ENCODE measurements around the gene RGS6.

RGS6 gene

DNA sequence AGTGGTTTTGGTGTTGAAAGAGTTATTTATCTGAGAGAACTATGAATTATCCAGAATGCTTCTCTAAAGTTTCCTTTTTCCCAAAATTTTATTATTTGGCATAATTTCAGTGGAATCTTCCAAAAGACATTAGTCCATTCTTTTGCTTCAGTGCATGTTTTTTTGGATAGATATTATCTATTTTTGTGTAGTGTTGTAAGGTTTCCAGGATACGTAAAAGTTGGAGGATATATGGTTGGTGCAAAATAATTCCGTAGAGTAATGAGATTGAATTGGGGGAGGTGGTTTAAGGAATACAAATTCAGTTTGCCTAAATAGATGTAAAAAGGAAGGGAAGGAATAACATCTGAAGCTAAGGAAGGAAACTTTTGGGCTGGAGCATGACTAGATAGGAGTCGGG, 186.6 kb downstream of the RGS6 start:
- H3K4me3 ChIP-seq (ENCODE audit: low read depth, low read length) = no peak overlapping the region
- in situ Hi-C loops (cut with HindIII; ENCODE audit: low pct_ligation_motif_present, low sequenced_read_pairs) = no loop called here
- TF ChIP-seq, protein P1, sequence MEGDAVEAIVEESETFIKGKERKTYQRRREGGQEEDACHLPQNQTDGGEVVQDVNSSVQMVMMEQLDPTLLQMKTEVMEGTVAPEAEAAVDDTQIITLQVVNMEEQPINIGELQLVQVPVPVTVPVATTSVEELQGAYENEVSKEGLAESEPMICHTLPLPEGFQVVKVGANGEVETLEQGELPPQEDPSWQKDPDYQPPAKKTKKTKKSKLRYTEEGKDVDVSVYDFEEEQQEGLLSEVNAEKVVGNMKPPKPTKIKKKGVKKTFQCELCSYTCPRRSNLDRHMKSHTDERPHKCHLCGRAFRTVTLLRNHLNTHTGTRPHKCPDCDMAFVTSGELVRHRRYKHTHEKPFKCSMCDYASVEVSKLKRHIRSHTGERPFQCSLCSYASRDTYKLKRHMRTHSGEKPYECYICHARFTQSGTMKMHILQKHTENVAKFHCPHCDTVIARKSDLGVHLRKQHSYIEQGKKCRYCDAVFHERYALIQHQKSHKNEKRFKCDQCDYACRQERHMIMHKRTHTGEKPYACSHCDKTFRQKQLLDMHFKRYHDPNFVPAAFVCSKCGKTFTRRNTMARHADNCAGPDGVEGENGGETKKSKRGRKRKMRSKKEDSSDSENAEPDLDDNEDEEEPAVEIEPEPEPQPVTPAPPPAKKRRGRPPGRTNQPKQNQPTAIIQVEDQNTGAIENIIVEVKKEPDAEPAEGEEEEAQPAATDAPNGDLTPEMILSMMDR (IDR thresholded peaks at IDR 0.05; ENCODE audit: low read depth, low read length, missing control alignments) = no peak
- no peaks in the 10 kb centered on the region for H3K27me3 ChIP-seq (replicated peaks)
- DNase-seq = no peak
- H3K36me3 ChIP-seq (replicated peaks) = no peaks in the 10 kb centered on the region
- H3K27ac ChIP-seq = no peak overlapping the region

DNA sequence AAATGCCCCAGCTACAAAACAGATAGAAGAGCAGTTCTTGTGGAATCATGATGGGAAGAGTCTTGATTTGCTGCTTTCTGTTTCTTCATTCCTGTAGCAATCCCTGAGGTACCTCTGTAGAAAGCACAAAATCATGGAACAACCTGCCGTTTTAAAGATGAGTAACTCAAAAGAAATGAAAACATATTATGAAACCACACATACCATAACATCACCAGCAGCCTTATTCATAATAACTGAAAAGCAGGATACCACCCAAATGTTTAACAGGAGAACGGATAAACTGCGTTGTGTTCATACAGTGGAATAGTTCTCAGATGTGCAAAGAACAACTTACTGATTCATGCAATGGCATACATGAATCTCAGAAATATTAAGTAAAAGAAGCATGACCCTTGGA, 188.1 kb downstream of the RGS6 start:
- no peak for DNase-seq
- in situ Hi-C loops (cut with HindIII; ENCODE audit: low pct_ligation_motif_present, low sequenced_read_pairs) = no loop called here
- no peak overlapping the region for H3K4me3 ChIP-seq (ENCODE audit: low read depth, low read length)
- TF ChIP-seq, protein P1 (IDR thresholded peaks at IDR 0.05; ENCODE audit: low read depth, low read length, missing control alignments) = no peak
- no peaks in the 10 kb centered on the region for H3K27me3 ChIP-seq (replicated peaks)
- H3K36me3 ChIP-seq (replicated peaks) = no peaks in the 10 kb centered on the region
- no peak overlapping the region for H3K27ac ChIP-seq

DNA sequence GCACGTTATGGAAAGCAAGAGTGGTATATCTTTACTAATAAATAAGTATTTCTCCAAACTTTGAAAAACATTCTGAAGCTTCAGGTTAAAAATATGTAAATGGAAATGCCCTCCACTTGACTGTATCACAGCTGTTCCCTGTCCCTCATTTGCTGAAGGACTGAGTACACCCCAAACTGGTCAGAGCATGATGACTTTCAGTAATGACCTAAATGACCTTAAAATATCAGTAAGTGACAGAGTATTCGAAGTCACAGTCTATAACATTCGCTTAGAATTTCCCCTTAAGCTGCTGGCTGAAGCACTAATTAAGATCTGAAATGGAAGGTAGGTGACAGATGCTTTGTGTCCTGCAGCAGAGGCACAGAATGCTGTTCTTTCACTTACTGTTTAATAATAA, 191.5 kb downstream of the RGS6 start:
- Histone ChIP-seq H3K4me3 (ENCODE audit: low read depth, low read length) (no peak overlapping the region), H3K27ac (no peak overlapping the region), H3K36me3 (replicated peaks) (no peaks in the 10 kb centered on the region), H3K27me3 (replicated peaks) (no peaks in the 10 kb centered on the region)
- TF ChIP-seq, protein P1 (IDR thresholded peaks at IDR 0.05; ENCODE audit: low read depth, low read length, missing control alignments) = no peak
- DNase-seq = no peak
- in situ Hi-C loops (cut with HindIII; ENCODE audit: low pct_ligation_motif_present, low sequenced_read_pairs) = no loop called here

DNA sequence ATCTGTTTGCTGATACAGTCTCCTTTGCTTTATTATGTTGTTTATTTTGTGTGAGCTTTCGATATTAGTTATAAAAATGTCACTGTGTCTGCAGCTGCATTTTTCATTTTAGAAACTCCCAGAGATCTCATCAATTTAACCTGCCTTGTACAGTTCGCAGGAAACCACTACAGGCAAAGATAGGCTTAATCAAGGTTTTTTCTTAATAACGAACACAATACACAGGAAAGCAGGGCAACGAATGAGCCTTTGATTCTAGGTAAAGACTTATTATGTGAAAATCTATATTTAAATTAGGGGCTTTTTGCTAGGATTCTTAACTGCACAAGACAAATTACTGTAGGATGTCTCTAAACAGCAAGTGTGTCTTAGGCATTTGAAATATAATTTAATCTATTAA, 191.9 kb downstream of the RGS6 start:
- in situ Hi-C loops (cut with HindIII; ENCODE audit: low pct_ligation_motif_present, low sequenced_read_pairs) = no loop called here
- Histone ChIP-seq H3K27ac (no peak overlapping the region), H3K27me3 (replicated peaks) (no peaks in the 10 kb centered on the region), H3K36me3 (replicated peaks) (no peaks in the 10 kb centered on the region), H3K4me3 (ENCODE audit: low read depth, low read length) (no peak overlapping the region)
- no peak for DNase-seq
- TF ChIP-seq, protein P1 (IDR thresholded peaks at IDR 0.05; ENCODE audit: low read depth, low read length, missing control alignments) = no peak

DNA sequence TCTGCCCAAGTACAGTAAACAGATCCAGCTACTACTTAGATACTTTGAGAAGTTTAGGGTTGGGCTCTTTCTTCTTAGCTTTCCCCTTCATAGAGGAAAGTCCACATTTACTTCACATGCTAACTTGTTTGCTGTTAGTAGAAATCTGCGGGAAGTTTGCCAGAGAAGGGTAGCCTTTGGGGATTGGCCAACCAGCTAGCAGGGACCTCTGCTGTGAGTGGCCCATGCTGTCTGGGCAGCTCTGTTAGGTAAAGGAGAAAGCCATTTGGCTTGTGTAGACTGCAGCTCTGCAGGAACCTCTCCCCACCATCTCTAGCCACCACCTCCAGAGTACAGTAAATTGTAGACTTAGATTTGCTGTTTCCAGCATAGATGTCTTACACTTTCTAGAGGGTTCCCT, 193.9 kb downstream of the RGS6 start:
- Histone ChIP-seq H3K27ac (no peak overlapping the region), H3K4me3 (ENCODE audit: low read depth, low read length) (no peak overlapping the region), H3K36me3 (replicated peaks) (no peaks in the 10 kb centered on the region), H3K27me3 (replicated peaks) (no peaks in the 10 kb centered on the region)
- DNase-seq = no peak
- in situ Hi-C loops (cut with HindIII; ENCODE audit: low pct_ligation_motif_present, low sequenced_read_pairs) = no loop called here
- TF ChIP-seq, protein P1 (IDR thresholded peaks at IDR 0.05; ENCODE audit: low read depth, low read length, missing control alignments) = no peak

DNA sequence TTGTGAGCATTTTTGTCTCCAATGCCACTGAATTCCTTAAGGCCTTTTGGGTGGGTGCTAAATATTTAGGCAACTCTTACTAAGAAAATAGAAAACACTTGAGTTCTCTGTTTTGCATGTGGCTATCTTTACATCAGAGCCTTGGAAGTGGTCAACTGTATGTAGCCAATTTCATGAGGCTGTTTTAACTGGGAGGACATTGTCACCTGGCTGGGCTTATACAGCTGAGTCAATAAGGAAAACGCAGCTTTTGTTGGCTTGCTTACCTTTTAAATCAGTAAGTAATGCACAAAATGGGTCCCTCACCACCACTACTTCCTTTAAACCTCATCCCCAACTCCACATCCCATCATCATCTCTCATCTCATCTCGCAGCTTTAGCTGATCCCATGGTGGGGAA, 194.3 kb downstream of the RGS6 start:
- Histone ChIP-seq H3K4me3 (ENCODE audit: low read depth, low read length) (no peak overlapping the region), H3K27me3 (replicated peaks) (no peaks in the 10 kb centered on the region), H3K27ac (no peak overlapping the region), H3K36me3 (replicated peaks) (no peaks in the 10 kb centered on the region)
- TF ChIP-seq, protein P1 (IDR thresholded peaks at IDR 0.05; ENCODE audit: low read depth, low read length, missing control alignments) = no peak
- in situ Hi-C loops (cut with HindIII; ENCODE audit: low pct_ligation_motif_present, low sequenced_read_pairs) = no loop called here
- DNase-seq = no peak

Measured in brain microvascular endothelial cell (primary cell).